A673 (cell line): ENCODE measurements around the gene C2orf66. TPM values are rescaled to one million over a fixed set of nuclear protein-coding genes. Genes with fewer than 3 reads are reported as not detected.

Experiments used
- Bru-seq: library from RNA; stranded (reverse); fragments of 400-500 nt; gene quantifications from one replicate; lab custom pipeline; 2021; lab: Mats Ljungman, UMichigan
- BruChase-seq, 2 experiments: library from RNA; stranded (reverse); fragments of 400-500 nt; gene quantifications; one replicate each; lab custom pipeline; 2021; lab: Mats Ljungman, UMichigan
- BruUV-seq: library from RNA; stranded (reverse); fragments of 400-500 nt; replicated peaks from 2 replicates; lab custom pipeline; 2021; lab: Mats Ljungman, UMichigan
- CTCF ChIA-PET: fragments of 300-600 bp; sonication (Branson Sonifier 250); formaldehyde crosslinking; loops from one replicate; lab custom pipeline; 2022; ENCODE audit warnings: antibody characterized with exemption; lab: Charles Lee
- POLR2A ChIA-PET: fragments of 300-600 bp; sonication (Branson Sonifier 250); formaldehyde crosslinking; loops from one replicate; lab custom pipeline; 2022; ENCODE audit warnings: antibody characterized with exemption; ENCODE audit not compliant: low non-redundant PET; lab: Charles Lee
- DNase-seq: peaks from one replicate; pipeline ENCODE4 v3.0.0-alpha.2; 2015; ENCODE audit warnings: low spot score
- H3K27ac ChIP-seq: fragments of 200-600 bp; sonication (generic); 2 replicates; pipeline ENCODE4 v1.5.1; 2016; ENCODE audit warnings: mixed run types, low read depth, mild to moderate bottlenecking, mixed read lengths, antibody characterized with exemption, low read length; ENCODE audit not compliant: poor library complexity, severe bottlenecking
- H3K27me3 ChIP-seq: fragments of 200-600 bp; sonication (generic); replicated peaks from 2 replicates; pipeline ENCODE4 v1.6.1; 2017; ENCODE audit warnings: mixed run types, low read depth, mild to moderate bottlenecking, mixed read lengths, antibody characterized with exemption, low read length; ENCODE audit not compliant: insufficient read depth, poor library complexity
- H3K36me3 ChIP-seq: fragments of 200-600 bp; sonication (generic); 2 replicates; pipeline ENCODE4 v1.6.1; 2016; ENCODE audit warnings: mixed run types, mild to moderate bottlenecking, mixed read lengths, antibody characterized with exemption, low read length; ENCODE audit not compliant: insufficient read depth, poor library complexity, severe bottlenecking
- H3K4me1 ChIP-seq: fragments of 200-600 bp; sonication (generic); 2 replicates; pipeline ENCODE4 v1.6.1; 2017; ENCODE audit warnings: mixed run types, mild to moderate bottlenecking, mixed read lengths, antibody characterized with exemption, low read length; ENCODE audit not compliant: insufficient read depth, poor library complexity, severe bottlenecking
- H3K4me3 ChIP-seq: fragments of 200-600 bp; sonication (generic); 2 replicates; pipeline ENCODE4 v1.5.1; 2016; ENCODE audit warnings: low read depth, mixed run types, mild to moderate bottlenecking, mixed read lengths, low read length; ENCODE audit not compliant: poor library complexity, severe bottlenecking
- H3K9me3 ChIP-seq: fragments of 200-600 bp; sonication (generic); 2 replicates; pipeline ENCODE4 v1.6.1; 2016; ENCODE audit warnings: mixed run types, low read depth, mild to moderate bottlenecking, mixed read lengths, antibody characterized with exemption, low read length; ENCODE audit not compliant: poor library complexity, severe bottlenecking
- EZH2 ChIP-seq: fragments of 200-600 bp; sonication (generic); IDR thresholded peaks from 2 replicates; pipeline ENCODE4 v1.6.1; 2017; ENCODE audit warnings: borderline replicate concordance, low read depth, mild to moderate bottlenecking, mixed read lengths, antibody characterized with exemption, low read length; ENCODE audit not compliant: poor library complexity, severe bottlenecking
- intact Hi-C: fragments of 100-400 bp; cut with micrococcal nuclease; formaldehyde crosslinking; loops from one replicate; pipeline ENCODE4 v1.10.0; 2022; ENCODE audit not compliant: unreplicated experiment
- long read RNA-seq: library from polyadenylated mRNA; stranded (forward); transcript quantifications from one replicate; pipeline ENCODE4 v2.0.0, GENCODE V29; 2022
- total RNA-seq: library from RNA; stranded (reverse); gene quantifications from 2 replicates; pipeline ENCODE4 v1.2.3, GENCODE V29; 2021
- TF ChIP-seq, protein P1 (sequence below): fragments of 300-800, 200-600 bp; sonication (generic); conservative IDR thresholded peaks from 2 replicates; pipeline ENCODE4 v1.5.1; 2017; ENCODE audit warnings: low read depth, mild to moderate bottlenecking, antibody characterized with exemption, low read length, moderate library complexity, mixed read lengths

The C2orf66 gene
- 0.28 TPM in 1 of 2 replicates, not detected in the other for total RNA-seq
- Bru-seq, nascent RNA, result percentile 29 among the genes with signal in this experiment
- BruChase-seq, experiment 1, labeled RNA remaining after a 2-hour chase, result percentile 51 among the genes with signal in this experiment
- BruChase-seq, experiment 2, labeled RNA remaining after a 6-hour chase, result percentile 42 among the genes with signal in this experiment
- long read RNA-seq, result 0 reads

DNA sequence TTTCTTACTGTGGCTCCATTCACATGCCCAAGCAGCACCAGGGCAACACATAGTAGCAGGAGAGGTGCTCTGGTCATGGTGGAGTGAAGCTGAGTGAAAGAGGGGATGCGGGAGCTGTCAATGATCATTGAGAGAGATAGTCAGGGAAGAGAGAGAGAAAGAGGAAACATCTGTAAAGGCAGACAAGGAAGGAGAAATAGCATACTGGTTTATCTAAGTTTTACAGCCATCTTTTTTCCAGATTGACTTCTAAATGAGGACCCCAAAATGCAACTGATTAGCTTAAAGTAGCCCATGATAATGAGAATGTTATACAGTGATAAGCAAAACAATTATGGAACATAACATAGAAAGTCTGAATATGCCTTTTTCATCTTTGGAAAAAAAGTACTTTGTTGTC is at the start of gene C2orf66:
TSS of gene C2orf66 (minus strand) at position 96 of the 400 bp plus-strand sequence. CDS start at position 77, 19 bp downstream.
- no peaks in the 10 kb centered on the region for H3K9me3 ChIP-seq
- H3K27me3 ChIP-seq, result no peaks in the 10 kb centered on the region
- H3K36me3 ChIP-seq, result no peaks in the 10 kb centered on the region
- ChIA-PET POLR2A (no interaction called here), CTCF (no interaction called here)
- H3K27ac ChIP-seq, result no peak within 1 kb of the TSS
- intact Hi-C loops, result no loop called here
- no peaks in the 10 kb centered on the region for H3K4me1 ChIP-seq
- no peak for DNase-seq
- BruUV-seq, result no TSS peak
- H3K4me3 ChIP-seq, result no peak within 1 kb of the TSS
- TF ChIP-seq EZH2, result no peak
- TF ChIP-seq, protein P1, sequence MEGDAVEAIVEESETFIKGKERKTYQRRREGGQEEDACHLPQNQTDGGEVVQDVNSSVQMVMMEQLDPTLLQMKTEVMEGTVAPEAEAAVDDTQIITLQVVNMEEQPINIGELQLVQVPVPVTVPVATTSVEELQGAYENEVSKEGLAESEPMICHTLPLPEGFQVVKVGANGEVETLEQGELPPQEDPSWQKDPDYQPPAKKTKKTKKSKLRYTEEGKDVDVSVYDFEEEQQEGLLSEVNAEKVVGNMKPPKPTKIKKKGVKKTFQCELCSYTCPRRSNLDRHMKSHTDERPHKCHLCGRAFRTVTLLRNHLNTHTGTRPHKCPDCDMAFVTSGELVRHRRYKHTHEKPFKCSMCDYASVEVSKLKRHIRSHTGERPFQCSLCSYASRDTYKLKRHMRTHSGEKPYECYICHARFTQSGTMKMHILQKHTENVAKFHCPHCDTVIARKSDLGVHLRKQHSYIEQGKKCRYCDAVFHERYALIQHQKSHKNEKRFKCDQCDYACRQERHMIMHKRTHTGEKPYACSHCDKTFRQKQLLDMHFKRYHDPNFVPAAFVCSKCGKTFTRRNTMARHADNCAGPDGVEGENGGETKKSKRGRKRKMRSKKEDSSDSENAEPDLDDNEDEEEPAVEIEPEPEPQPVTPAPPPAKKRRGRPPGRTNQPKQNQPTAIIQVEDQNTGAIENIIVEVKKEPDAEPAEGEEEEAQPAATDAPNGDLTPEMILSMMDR, result no peak

DNA sequence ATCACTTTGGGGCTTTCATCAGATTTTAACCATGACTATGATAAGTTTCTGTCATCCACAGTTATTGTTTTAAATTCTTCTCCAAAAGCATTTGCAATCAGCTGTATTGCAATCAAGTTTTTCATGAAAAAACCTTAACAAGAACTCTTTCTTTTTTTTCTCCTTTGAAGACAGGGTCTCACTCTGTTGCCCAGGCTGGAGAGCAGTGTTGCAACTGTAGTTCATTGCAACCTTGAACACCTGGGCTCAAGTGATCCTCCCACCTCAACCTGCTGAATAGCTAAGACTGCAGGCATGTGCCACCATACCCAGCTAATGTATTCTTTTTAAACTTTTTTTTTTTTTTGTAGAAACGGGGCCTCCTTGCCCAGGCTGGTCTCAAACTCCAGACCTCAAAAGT is 45.5 kb upstream of the C2orf66 start:
- H3K4me3 ChIP-seq, result no peak overlapping the region
- TF ChIP-seq EZH2, result no peak
- TF ChIP-seq, protein P1, result no peak
- CTCF ChIA-PET, result no interaction called here
- no peak for DNase-seq
- intact Hi-C loops, result loop anchor here (5.0 to 10.0 kb wide), 2 partner anchors 310 to 523 kb away; no protein-coding TSS in a partner anchor
- peaks cover 4% of the 10 kb centered on the region for H3K9me3 ChIP-seq
- no peak overlapping the region for H3K27ac ChIP-seq
- no peaks in the 10 kb centered on the region for H3K27me3 ChIP-seq
- H3K36me3 ChIP-seq, result peaks cover 3% of the 10 kb centered on the region
- BruUV-seq, result no TSS peak
- H3K4me1 ChIP-seq, result peaks cover 10% of the 10 kb centered on the region
- POLR2A ChIA-PET, result interaction anchor here (0.5 kb wide), 1 partner anchor 451 kb away, joined by 10 read pairs; no protein-coding TSS in a partner anchor

DNA sequence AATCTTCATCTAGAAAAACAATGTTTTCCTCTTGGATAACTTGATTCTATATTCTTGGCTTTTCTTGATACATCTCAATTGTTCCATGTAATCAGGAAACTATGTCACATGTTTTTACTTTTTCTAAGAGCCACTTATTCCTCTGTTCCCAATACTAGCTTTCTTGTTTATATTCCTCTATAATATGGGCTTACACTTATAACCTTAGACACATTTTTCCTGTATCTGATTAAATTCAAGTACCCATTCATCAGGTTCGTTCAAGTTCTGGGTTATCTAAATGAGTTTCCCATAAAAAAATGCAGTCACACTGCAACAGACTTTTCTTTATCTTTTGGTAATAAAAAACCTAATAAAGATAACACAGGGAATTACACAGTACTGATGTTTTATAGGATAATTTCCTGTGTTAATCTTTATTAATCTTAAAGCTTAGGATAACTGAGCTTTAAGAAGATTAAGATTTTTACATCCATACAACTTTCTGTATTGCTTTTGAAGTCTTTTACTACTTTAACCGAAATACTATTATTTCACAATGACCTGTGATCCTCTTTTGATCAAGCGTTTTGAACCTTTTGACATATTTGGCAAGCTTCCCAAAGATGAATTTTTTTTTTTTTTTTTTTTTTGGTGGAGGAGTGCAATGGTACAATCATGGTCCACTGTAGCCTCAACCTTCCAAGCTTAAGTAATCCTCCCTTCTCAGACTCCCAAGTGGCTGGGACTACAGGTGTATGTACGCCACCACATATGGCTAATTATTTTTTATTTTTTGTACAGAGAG is 44.3 kb upstream of the C2orf66 start:
- intact Hi-C loops, result loop anchor here (5.0 to 10.0 kb wide), 2 partner anchors 311 to 524 kb away; no protein-coding TSS in a partner anchor
- BruUV-seq, result no TSS peak

More for the DNA sequence above, 44.3 kb upstream of the C2orf66 start:
- Histone ChIP-seq H3K27me3 (no peaks in the 10 kb centered on the region), H3K36me3 (no peaks in the 10 kb centered on the region), H3K9me3 (no peaks in the 10 kb centered on the region), H3K4me1 (peaks cover 10% of the 10 kb centered on the region), H3K4me3 (no peak overlapping the region), H3K27ac (no peak overlapping the region)
- no peak for TF ChIP-seq EZH2
- TF ChIP-seq, protein P1, result no peak
- DNase-seq, result peak; percentile 40
- ChIA-PET CTCF (interaction anchor here (0.6 kb wide), 1 partner anchor 299 kb away, joined by 3 read pairs; no protein-coding TSS in a partner anchor), POLR2A (no interaction called here)
